ENCODE results near the gene GRIA4. TPM values are rescaled to one million over a fixed set of nuclear protein-coding genes. Genes with fewer than 3 reads are reported as not detected.

Gene GRIA4
- total and polyA plus RNA-seq, 2 donors (not counting 1 experiment from before 2014, with no cell fraction given) = not detected

DNA sequence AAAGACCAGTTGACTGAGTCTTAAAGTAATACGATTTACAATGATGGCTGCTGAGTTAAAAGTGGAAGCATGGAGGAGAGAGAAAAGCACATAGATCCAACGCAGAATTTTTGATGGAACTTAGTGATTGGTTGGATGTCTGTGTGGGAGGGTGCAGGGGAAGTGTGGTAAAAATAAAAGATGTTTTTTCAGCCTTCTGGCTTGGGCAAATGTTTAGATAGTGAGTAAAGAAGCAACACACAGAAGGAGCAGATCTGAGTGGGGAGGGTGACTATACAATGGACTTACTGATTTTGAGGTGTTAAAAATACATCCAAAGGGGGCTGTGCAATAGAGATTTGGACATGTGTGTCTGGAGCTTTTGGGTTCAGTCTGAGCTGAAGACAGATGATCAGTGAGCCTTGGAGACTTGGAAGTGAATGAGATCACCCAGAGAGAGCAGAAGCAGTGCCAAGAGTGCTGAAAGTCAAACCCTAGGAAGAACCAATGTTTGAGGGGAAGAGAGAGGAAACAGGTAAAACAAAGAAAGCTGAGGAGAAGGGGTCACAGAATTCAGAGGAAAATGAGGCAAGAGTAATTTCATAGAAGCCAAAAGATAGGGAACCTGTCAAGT lies 8.6 kb downstream of the GRIA4 start:
- H3K4me1 ChIP-seq (ENCODE audit: control insufficient read depth in 2 of 2, insufficient read depth in 2 of 2, low read length in 2 of 2) = no peaks in the 10 kb centered on the region
- H3K4me2 ChIP-seq (replicated peaks; ENCODE audit: low read depth, low read length, poor library complexity, severe bottlenecking) = no peak overlapping the region
- no peaks in the 10 kb centered on the region for H3K79me2 ChIP-seq (ENCODE audit: control insufficient read depth, insufficient read depth, low read length)
- no peaks in the 10 kb centered on the region for H4K20me1 ChIP-seq (ENCODE audit: control insufficient read depth, insufficient read depth, low read length, poor library complexity, severe bottlenecking)
- TF ChIP-seq, protein P1, sequence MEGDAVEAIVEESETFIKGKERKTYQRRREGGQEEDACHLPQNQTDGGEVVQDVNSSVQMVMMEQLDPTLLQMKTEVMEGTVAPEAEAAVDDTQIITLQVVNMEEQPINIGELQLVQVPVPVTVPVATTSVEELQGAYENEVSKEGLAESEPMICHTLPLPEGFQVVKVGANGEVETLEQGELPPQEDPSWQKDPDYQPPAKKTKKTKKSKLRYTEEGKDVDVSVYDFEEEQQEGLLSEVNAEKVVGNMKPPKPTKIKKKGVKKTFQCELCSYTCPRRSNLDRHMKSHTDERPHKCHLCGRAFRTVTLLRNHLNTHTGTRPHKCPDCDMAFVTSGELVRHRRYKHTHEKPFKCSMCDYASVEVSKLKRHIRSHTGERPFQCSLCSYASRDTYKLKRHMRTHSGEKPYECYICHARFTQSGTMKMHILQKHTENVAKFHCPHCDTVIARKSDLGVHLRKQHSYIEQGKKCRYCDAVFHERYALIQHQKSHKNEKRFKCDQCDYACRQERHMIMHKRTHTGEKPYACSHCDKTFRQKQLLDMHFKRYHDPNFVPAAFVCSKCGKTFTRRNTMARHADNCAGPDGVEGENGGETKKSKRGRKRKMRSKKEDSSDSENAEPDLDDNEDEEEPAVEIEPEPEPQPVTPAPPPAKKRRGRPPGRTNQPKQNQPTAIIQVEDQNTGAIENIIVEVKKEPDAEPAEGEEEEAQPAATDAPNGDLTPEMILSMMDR (IDR thresholded peaks at IDR 0.05) = no peak
- Mint-ChIP-seq H3K9me3 (ENCODE audit: insufficient read depth) (no peaks in the 10 kb centered on the region), H3K27ac (no peak overlapping the region), H3K4me1 (no peaks in the 10 kb centered on the region), H3K27me3 (no peaks in the 10 kb centered on the region), H3K4me3 (no peak overlapping the region)
- no peak overlapping the region for H3K27ac ChIP-seq (ENCODE audit: low read length in 2 of 2)
- ATAC-seq (ENCODE audit: low read depth) (no peak), DNase-seq (no peak)
- H2AFZ ChIP-seq (ENCODE audit: insufficient read depth, low read depth, low read length, poor library complexity, severe bottlenecking) = no peak overlapping the region
- no peaks in the 10 kb centered on the region for H3K27me3 ChIP-seq (replicated peaks in 1 of 4; ENCODE audit: control extremely low read depth in 1 of 4, control insufficient read depth in 3 of 4, insufficient read depth in 4 of 4, low read length in 3 of 4)
- no peaks in the 10 kb centered on the region for H3K36me3 ChIP-seq (replicated peaks in 1 of 2; ENCODE audit: control extremely low read depth in 1 of 2, control insufficient read depth in 1 of 2, extremely low read depth in 1 of 2, insufficient read depth in 2 of 2, low read length in 1 of 2)
- POLR2A ChIA-PET = no interaction called here
- no peak overlapping the region for H3K4me3 ChIP-seq (ENCODE audit: control extremely low read depth in 1 of 5, extremely low read depth in 1 of 5, insufficient read depth in 1 of 5, low read depth in 2 of 5, low read length in 4 of 5)
- intact Hi-C loops (cut with micrococcal nuclease) = no loop called here
- H3K9me3 ChIP-seq (ENCODE audit: control extremely low read depth in 1 of 3, control insufficient read depth in 2 of 3, insufficient read depth in 1 of 3, low read length in 2 of 3) = no peaks in the 10 kb centered on the region
- 94% methylated on average over 2 of the region's 2 CpGs for WGBS (ENCODE audit: insufficient coverage)
- CTCF ChIA-PET = no interaction called here
- H3K9ac ChIP-seq (ENCODE audit: low read length) = no peak overlapping the region

DNA sequence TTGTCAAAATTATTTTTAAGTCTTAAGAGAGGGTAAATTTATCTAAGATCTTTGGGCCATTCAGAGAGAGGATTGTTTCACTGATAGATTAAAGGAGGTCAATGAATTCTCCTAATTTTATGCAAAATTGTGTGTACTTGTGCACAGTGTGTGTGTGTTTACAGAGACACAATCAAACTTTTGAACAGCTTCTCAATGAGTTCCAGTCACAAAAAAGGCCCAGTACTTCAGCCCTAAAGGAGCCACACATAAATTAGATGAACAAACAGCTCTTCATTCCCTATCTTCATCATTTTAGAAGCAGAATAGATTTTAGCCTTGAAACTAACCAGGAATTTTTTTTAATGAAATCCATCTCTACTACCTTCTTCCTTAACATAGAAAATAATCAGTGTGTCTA lies 9.7 kb downstream of the GRIA4 start:
- H3K4me1 ChIP-seq (ENCODE audit: control insufficient read depth in 2 of 2, insufficient read depth in 2 of 2, low read length in 2 of 2) = no peaks in the 10 kb centered on the region
- H3K4me3 ChIP-seq (ENCODE audit: control extremely low read depth in 1 of 5, extremely low read depth in 1 of 5, insufficient read depth in 1 of 5, low read depth in 2 of 5, low read length in 4 of 5) = no peak overlapping the region
- H3K27ac ChIP-seq (ENCODE audit: low read length in 2 of 2) = no peak overlapping the region
- POLR2A ChIA-PET = no interaction called here
- no peaks in the 10 kb centered on the region for H3K9me3 ChIP-seq (ENCODE audit: control extremely low read depth in 1 of 3, control insufficient read depth in 2 of 3, insufficient read depth in 1 of 3, low read length in 2 of 3)
- intact Hi-C loops (cut with micrococcal nuclease) = no loop called here
- no peak for DNase-seq
- Mint-ChIP-seq H3K4me3 (no peak overlapping the region), H3K27ac (no peak overlapping the region), H3K9me3 (ENCODE audit: insufficient read depth) (no peaks in the 10 kb centered on the region), H3K4me1 (no peaks in the 10 kb centered on the region), H3K27me3 (no peaks in the 10 kb centered on the region)
- no peaks in the 10 kb centered on the region for H4K20me1 ChIP-seq (ENCODE audit: control insufficient read depth, insufficient read depth, low read length, poor library complexity, severe bottlenecking)
- CTCF ChIA-PET = no interaction called here
- no peak for ATAC-seq (ENCODE audit: low read depth)
- H3K36me3 ChIP-seq (replicated peaks in 1 of 2; ENCODE audit: control extremely low read depth in 1 of 2, control insufficient read depth in 1 of 2, extremely low read depth in 1 of 2, insufficient read depth in 2 of 2, low read length in 1 of 2) = no peaks in the 10 kb centered on the region
- no peak overlapping the region for H2AFZ ChIP-seq (ENCODE audit: insufficient read depth, low read depth, low read length, poor library complexity, severe bottlenecking)
- TF ChIP-seq EZH2 (IDR thresholded peaks at IDR 0.05; ENCODE audit: borderline replicate concordance, insufficient read depth, low read depth, low read length, poor library complexity, severe bottlenecking) = no peak
- TF ChIP-seq, protein P1 (IDR thresholded peaks at IDR 0.05) = no peak
- no peaks in the 10 kb centered on the region for H3K27me3 ChIP-seq (replicated peaks in 1 of 4; ENCODE audit: control extremely low read depth in 1 of 4, control insufficient read depth in 3 of 4, insufficient read depth in 4 of 4, low read length in 3 of 4)
- H3K4me2 ChIP-seq (replicated peaks; ENCODE audit: low read depth, low read length, poor library complexity, severe bottlenecking) = no peak overlapping the region
- no peaks in the 10 kb centered on the region for H3K79me2 ChIP-seq (ENCODE audit: control insufficient read depth, insufficient read depth, low read length)
- H3K9ac ChIP-seq (ENCODE audit: low read length) = no peak overlapping the region

All from B cell (primary cell).